Activated T-helper 1 cell treated with anti-CD3 and anti-CD28 coated beads, Interleukin-2, amount 50 U/mL, for 16 hours (primary cell): Measurements from ENCODE around the gene SEC23IP.
"Not testable (repeated sequence)": the region's sequence is repeated elsewhere in the genome, so short reads cannot be mapped to it uniquely, and the experiment has no call there.

Source experiments
- DNase-seq, 2 donors: peaks; one replicate each; pipeline ENCODE4 v3.0.0-alpha.2; 2020; ENCODE audit warnings: low read depth in 1 of 2, low spot score in 1 of 2

Gene SEC23IP

DNA sequence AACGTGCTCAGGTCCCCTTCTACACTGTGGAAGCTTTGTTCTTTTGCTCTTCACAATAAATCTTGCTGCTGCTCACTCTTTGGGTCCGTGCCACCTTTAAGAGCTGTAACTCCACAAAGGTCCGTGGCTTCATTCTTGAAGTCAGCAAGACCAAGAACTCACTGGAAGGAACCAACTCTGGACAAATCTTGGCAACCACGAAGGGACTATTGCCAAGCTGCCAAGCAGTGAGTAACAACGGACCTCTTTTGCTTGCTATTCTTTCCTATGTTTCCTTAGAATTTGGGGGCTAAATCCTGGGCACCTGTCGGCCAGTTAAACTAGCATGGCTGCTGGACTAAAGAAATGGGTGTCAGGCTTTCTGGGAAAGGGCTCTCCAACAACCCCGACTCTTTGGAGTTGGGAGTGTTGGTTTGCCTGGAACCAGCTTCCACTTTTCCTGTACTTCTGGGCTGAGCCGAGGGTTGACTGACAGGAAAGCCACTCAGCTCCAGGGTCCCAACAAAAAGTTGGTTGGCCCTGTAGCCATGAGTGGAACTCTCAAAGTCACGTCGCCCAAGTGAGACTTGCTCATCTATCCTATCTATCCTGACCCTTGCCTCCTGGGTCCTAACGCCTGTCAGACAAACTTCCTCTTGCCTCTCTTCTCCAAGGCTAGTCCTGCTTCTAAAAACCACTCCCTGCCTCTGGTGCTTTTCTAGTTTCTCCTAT lies 8.5 kb upstream of the SEC23IP start:
- not testable (repeated sequence) for DNase-seq

DNA sequence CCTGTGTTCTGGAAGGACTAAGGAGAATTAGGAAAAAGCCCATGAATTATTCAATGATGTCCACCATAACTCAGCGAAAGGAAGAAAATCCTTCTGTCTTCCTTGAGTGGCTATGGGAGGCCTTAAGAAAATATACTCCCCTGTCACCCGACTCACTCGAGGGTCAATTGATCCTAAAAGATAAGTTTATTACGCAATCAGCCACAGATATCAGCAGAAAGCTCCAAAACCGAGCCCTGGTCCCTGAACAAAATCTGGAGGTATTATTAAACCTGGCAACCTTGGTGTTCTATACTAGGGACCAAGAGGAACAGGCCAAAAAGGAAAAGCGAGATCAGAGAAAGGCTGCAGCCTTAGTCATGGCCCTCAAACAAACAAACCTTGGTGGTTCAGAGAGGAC lies 6.5 kb upstream of the SEC23IP start:
- not testable (repeated sequence) for DNase-seq

DNA sequence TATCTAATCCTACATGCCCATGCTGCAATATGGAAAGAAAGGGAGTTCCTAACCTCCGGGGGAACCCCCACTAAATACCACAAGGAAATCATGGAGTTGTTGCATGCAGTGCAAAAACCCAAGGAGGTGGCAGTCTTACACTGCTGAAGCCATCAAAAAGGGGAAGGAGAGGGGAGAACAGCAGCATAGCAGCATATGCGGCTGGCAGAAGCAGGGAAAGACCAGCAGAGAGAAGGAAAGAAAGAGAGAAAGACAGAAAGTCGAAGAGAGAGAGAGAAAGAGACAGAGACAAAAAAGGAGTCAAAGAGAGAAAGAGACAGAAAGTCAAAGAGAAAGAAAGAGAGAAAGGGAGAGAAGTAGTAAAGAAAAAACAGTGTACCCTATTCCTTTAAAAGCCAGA lies 3.8 kb upstream of the SEC23IP start:
- DNase-seq = not testable (repeated sequence)

DNA sequence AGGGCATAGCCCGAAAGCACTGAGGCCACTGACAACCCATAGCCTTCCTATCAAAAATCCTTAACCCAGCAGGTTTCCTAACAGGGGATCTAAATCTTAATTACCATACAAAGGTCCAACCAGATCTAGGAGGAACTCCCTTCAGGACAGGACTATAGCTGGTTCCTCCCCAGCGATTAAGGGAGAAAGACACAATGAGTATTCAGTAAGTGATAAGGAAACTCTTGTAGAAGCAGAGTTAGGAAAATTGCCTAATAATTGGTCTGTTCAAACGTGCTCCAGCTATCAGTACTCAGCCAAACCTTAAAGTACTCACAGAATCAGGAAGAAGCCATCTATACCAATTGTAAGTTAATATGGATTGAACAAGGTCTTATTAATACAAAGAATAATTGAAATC lies 3.3 kb upstream of the SEC23IP start:
- not testable (repeated sequence) for DNase-seq

DNA sequence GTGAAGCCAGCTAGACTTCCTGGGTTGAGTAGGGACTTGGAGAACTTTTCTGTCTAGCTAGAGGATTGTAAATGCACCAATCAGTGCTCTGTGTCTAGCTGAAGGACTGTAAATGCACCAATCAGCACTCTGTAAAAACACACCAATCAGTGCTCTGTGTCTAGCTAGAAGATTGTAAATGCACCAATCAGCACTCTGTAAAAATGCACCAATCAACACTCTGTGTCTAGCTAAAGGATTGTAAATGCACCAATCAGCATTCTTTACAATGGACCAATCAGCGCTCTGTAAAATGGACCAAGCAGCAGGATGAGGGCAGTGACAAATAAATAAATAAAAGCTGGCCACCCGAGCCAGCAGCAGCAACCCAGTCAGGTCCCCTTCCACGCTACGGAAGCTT lies 2.2 kb upstream of the SEC23IP start:
- DNase-seq = not testable (repeated sequence)

DNA sequence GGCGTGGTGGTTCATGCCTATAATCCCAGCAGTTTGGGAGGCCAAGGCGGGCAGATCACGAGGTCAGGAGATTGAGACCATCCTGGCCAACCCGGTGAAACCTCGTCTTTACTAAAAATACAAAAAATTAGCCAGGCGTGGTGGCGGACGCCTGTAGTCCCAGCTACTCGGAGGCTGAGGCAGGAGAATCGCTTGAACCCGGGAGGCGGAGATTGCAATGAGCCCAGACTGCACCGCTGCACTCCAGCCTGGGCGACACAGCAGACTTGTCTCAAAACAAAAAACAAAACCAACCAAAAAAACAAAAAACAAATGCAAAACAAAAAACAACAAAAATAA lies 712 bp upstream of the SEC23IP start:
- not testable (repeated sequence) for DNase-seq

DNA sequence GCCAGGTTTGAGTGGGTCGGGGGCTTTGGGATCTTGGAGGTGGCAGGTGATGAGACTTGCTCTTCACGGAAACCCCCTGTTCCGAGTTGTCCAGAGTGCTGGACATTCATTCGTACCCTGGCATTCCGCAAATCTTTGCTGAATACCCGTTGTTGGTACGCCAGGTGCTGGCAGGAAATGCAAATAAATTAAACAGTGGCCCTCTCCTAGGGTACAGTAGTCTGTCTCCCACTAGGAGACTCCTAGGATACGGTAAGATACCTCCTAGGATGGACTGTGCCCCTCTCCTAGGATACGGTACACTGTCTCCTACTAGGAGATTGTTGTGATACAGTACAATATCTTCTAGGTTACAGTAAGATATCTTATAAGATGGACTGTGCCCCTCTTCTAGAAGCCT lies 544 bp downstream of the SEC23IP start:
- no peak for DNase-seq

DNA sequence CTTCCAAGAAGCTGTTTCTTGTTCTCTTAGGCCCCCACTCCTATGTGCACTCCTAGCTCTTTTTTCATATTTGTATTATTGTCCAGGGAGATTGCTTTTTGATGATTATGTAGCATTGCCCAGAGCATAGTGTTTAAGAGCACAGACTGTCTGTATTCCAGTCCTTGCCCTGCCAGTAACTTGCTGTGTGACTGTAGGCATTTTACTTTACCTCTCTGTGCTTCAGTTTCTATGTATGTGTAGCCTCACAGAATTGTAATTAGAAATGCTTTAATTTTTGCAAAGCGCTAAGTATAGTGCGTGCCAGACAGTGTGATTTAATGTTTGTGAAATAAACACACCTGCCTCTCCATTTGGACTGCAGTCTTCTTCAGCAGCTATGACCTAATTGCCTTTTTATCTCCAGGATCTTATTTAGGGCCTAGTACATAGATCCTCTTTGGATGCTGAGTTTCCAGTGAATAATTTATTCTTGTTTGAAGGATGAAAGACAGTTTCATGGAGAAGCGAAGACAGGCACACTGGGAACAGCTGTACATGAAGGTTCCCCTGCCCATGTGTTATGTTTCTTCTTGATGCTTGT lies 1.4 kb downstream of the SEC23IP start:
- DNase-seq = no peak

DNA sequence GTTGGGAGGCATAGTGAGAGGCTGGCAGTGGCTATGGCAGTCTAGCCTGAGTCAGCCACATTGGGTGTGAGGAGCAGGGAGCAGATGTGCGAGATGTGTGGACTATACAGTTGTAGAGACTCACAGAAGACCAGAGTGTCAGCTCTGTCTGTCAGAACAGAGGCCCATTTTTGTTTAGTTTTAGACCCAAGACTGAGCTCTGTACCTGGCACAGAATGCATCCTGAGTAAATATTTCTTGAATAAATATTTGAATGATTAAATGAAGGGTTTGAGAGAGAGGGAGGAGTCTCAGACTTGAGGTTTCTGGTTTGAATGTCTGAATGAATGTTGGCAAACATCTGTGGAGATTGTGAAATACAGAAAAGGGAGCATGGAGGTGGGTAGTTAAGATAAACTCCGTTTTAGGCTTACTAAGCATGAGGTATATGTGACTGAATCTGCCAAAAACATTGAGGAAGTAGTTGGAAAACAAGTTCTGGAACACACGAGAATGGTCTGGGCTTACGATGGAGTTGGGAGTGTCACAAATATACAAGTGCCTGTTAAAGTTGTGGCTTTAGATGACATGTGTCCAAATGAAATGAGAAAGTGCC lies 3.6 kb downstream of the SEC23IP start:
- no peak for DNase-seq

DNA sequence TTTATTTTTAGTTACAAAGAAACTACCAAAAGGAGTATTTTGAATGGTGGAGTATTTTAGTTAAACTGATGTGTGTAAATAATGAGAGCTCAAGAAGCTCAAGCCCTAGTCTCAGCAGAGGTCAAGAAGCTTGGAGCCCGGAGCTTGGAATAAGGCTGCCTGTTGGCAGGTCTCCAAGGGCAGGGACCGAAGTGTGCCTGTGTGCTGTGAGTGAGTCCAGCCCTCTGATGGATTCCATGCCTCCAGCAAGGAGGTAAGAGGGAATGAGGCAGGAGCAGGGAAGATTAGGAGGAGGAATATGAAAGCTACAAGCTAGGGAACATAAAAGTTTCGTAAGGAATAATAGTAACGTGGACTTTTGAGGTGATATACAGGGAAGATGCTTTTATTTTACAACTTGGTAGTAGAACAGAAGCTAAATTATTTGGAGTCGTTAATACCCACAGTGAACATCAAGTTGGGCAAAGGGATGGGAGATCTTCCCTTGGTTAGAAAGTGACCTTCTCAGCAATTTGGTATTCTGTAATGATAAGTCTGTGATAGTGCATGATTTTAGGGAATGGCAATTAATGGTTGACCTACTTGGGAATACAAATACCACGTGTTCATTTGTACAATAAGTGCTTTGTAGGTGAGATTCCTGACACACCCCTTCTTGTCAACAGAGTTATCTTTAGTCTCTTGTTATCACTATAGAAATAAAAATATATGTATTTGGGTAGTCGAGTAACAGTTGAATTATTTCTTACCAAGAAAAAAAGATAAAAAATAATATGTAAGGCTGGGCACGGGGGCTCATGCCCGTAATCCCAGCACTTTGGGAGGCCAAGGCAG lies 4.6 kb downstream of the SEC23IP start:
- no peak for DNase-seq

DNA sequence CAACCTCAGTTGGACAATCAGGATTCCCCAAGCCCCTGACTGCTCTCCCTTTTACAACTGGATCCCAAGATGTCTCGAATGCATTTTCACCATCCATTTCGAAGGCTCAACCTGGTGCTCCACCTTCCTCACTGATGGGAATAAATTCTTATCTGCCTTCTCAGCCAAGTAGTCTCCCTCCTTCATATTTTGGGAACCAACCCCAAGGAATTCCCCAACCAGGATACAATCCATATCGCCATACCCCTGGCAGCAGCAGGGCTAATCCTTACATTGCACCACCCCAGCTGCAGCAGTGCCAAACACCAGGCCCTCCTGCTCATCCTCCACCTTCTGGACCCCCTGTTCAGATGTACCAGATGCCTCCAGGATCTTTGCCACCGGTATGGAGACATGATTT lies 6.0 kb downstream of the SEC23IP start:
- DNase-seq = no peak

DNA sequence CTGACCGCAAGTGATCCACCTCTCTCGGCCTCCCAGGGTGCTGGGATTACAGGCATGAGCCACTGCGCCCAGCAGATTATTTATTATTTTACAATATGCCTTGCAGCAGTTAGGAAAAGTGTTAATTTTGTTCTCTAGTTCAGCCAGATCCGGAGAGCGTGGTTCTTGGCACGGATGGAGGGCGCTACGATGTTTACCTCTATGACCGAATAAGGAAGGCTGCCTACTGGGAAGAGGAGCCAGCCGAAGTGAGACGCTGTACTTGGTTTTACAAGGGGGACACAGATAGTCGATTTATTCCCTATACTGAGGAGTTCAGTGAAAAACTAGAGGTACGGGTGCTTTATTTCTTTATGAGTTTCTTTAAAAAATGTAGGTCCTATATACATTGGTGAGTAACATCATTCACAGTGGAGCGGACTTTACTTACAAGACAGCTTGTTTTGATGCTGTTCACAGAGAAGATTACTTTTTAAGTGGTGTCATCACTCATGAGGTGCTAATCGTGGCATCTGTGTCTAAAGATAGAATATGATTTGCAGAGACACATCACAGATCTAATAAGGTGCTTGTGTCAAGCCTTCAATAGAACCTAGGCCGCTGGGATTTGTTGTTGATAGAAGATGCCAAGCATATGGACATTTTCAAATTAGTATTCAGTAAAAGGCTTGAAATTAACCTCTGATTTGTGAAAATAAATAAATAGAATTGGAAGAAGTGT lies 11.6 kb downstream of the SEC23IP start:
- DNase-seq = no peak

DNA sequence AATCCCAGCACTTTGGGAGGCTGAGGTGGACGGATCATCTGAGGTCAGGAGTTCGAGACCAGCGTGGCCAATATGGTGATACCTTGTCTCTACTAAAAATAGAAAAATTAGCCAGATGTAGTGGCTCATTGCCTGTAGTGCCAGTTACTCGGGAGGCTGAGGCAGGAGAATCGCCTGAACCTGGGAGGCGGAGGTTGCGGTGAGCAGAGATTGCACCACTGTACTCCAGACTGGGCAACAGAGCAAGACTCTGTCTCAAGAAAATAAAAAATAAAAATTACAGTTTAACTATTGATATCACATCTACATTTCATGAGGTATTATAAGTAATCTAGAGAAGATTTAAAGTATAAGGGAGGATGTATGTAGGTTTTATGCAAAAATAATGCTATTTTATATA lies 15.2 kb downstream of the SEC23IP start:
- DNase-seq = not testable (repeated sequence)

DNA sequence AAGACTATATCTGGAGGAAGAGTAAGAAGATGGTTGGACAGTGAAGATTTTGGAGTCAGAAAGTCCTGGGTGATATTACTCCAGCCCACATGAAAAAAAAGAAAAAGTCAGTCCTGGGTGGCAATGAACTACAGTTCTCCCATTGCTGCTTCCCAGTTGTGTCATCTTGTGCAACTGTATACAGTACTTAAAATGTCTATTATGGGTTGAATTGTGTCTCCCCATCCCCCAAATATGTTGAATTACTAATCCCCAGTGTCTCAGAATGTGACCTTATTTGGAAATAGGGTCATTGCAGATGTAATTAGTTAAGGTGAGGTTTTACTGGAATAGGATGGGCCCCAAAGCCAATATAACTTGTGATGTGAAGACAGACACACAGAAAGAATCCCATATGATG lies 15.6 kb downstream of the SEC23IP start:
- no peak for DNase-seq

DNA sequence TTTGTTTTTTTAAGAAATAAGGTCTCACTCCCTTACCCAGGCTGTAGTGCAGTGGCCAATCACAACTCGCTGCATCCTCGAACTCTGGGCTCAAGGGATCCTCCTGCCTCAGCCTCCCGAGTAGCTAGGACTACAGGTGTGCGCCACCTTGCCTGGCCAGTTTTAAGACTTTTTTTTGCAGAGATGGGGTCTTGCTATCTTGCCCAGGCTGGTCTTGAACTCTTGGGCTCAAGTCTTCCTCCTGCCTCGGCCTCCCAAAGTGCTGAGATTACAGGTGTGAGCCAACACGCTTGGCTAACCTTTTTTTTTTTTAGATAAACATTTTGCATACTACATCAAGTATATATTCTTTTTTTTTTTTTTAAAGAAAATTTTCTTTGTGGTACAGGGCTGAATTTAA lies 18.2 kb downstream of the SEC23IP start:
- no peak for DNase-seq

DNA sequence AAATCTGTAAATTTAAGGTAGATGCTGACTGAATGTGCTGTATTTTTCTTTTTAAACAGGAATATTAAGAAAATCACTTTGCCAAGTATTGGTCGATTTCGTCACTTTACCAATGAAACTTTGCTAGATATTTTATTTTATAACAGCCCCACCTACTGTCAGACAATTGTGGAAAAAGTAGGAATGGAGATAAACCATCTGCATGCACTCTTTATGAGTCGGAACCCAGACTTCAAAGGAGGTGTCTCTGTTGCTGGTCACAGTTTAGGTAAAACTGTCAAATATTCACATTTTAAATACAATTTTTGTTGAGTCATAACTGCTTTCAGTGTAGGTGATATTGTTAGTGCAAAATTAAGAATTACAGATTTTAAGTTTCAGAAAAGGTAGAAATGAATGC lies 25.2 kb downstream of the SEC23IP start:
- DNase-seq = no peak

DNA sequence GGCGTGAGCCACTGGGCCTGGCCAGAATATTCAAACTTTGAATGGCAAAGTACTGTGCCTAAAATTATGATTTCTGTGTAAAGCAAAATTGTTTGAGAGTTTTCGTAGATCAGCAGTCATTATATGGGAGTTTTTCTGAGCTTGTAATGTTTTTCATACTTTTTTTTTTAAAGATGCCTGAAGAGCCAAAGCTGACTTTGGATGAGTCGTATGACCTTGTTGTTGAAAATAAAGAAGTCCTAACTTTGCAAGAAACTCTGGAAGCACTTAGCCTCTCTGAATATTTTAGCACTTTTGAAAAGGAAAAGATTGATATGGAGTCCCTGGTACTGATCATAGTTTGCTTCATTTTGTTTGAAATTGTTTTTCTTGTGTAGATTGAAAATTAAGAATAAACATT lies 26.7 kb downstream of the SEC23IP start:
- no peak for DNase-seq

DNA sequence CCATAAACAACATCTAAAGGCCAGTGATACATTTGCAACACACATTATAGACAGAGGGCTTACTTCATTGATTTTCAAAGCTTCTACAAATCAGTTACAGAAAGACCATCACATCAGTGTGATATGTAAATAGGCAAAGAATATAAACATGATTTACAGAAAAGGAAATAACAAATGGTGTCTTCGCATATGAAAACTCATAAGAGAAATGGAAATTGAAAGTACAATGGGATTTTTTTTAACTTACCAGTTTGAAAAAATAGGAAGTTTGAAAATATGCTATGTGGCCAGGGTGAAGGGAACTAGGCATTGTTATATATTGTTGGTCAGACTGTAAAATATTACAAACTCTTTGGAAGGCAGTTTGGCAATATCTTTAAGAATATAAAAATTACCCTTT lies 27.3 kb downstream of the SEC23IP start:
- no peak for DNase-seq

DNA sequence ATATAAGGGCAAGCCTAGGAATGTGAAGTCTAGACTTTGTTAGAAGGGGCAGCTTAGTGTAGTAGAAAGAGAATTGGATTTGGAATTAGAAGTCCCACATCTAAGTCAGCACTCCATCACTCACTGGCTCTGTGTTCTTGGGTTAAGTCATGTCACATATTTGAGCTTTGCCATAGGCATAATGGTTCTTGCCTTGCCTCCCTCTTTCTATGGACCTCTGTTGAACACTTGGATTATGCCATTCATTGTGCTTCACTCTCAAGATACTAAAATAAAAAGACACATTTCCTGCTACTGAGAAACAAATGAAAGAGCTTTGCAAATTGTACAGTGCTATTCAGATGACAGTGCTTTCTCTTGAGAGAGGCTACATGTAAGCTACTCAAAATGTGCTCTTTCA lies 35.9 kb downstream of the SEC23IP start:
- no peak for DNase-seq

DNA sequence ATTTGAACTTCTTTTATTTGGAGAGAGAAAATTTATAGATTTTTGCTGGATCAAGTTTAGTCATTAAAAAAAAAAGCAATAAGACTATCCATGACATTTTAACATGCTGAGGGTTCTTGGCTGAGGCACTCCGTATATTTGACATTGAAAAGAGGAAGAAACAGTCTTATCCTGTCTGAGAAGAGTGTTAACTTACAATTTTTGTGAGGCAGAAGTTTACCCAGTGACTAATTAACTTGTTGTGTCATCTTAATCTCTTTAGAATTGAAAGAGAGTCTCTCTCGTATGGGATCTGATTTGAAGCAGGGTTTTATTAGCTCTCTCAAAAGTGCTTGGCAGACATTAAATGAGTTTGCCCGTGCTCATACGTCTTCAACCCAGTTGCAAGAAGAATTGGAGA lies 39.3 kb downstream of the SEC23IP start:
- DNase-seq = no peak

DNA sequence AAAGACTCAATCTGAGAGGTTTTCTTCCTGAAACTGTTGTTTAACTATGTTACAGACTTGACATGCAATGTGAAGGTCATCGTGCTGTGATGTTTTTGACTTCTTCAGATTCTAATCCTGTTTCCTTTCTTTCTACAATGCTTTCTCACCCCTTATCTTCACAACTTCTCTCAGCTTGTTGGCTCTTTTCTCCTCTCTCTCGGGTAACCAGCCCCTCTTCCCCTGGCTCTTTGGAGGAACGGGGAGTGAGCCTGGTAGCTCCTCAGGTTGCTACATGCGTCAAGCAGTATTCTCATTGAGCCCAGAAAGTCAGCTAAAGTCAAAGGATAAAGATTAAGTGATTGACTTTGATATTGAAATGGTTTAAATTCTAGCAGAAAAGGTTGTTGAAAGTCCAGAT lies 40.1 kb downstream of the SEC23IP start:
- no peak for DNase-seq
